MM.1S (cell line): Measurements from ENCODE around the gene TMEM134.

Source experiments
- CTCF ChIP-seq: fragments of 300-600 bp; sonication (generic); IDR thresholded peaks from 2 replicates; pipeline ENCODE4 v1.5.1; 2016; ENCODE audit warnings: antibody characterized with exemption, low read length, mixed read lengths
- EZH2 ChIP-seq: fragments of 300-600 bp; sonication (generic); optimal IDR thresholded peaks from 2 replicates; pipeline ENCODE3; 2017; ENCODE audit warnings: low read depth, mild to moderate bottlenecking, antibody characterized with exemption, low read length, mixed read lengths
- EZH2phosphoT487 ChIP-seq: fragments of 300-600 bp; sonication (generic); IDR thresholded peaks from 2 replicates; pipeline ENCODE4 v1.6.1; 2018; ENCODE audit warnings: antibody characterized with exemption, low read length

- TF ChIP-seq CTCF (no peak), EZH2 (no peak), EZH2phosphoT487 (no peak)
Measured at GRCh38 chr11:67464411-67465188, 4.5 kb downstream of the TMEM134 start.
